HG03571 (cell line): ENCODE measurements around the gene STRIT1.
"Not testable (repeated sequence)": the region's sequence is repeated elsewhere in the genome, so short reads cannot be mapped to it uniquely, and the experiment has no call there.

Source experiments
- ATAC-seq: cut with Tn5 transposase; IDR thresholded peaks from one replicate; pipeline ENCODE4 v1.9.1; 2021; ENCODE audit not compliant: unreplicated experiment

STRIT1 gene

DNA sequence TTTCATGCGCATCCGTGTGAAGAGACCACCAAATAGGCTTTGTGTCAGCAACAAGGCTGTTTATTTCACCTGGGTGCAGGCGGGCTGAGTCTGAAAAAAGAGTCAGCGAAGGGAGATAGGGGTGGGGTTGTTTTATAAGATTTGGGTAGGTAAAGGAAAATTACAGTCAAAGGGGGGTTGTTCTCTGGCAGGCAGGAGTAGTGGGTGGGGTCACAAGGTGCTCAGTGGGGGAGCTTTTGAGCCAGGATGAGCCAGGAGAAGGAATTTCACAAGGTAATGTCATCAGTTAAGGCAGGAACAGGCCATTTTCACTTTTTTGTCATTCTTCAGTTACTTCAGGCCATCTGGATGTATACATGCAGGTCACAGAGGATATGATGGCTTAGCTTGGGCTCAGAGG is 19.0 kb downstream of the STRIT1 start:
- not testable (repeated sequence) for ATAC-seq

DNA sequence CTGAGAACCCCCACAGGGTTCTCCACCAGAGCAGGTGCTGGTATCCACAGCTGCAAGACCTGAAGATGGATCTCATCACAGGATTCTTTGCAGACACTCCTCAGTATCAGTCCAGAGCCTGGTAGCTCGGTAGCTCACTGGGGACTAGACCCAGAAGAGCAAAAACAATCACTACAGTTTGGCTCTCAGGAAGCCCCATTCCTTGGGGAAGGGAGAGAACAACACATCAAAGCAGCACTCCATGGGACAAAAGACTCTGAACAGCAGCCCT is 22.2 kb downstream of the STRIT1 start:
- ATAC-seq, result no peak

DNA sequence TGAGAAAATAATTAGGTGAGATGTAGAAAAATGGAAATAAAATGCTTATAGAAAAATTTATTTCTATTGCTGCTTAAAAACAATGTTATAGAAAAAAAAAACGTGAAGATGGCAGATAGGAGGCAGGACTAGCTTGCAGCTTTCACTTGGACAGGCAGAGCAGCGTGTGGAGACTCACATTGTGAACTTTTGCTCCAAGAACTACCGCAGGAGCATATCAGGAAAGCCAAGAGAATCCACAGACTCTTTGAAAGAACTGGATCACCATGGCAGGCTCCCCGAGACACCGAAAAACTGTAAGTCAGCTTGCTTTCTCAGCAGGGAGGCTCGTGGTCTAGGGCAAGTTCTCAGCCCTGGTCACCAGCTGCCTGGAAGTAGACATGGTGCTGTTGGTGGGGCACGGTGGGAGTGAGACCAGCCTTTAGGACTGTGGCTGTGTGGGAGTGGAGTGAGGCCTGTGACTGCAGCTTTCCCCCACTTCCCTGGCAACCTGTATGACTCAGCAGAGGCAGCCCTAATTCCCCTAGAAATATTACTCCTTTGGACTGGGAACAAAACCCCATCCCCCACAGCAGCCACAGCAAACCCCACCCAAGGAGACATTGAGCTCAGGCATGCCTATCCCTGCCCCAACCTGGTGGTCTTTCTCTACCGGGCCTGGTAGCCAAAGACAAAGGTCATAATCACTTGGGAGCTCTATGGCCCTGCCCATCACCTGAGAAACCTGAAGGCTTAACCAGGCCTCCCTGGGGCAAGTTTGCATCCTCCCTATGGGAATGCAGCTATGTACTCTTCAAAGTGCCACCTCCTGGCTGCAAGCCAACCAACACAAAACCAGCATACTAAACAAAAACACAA is 22.8 kb downstream of the STRIT1 start:
- ATAC-seq, result no peak

DNA sequence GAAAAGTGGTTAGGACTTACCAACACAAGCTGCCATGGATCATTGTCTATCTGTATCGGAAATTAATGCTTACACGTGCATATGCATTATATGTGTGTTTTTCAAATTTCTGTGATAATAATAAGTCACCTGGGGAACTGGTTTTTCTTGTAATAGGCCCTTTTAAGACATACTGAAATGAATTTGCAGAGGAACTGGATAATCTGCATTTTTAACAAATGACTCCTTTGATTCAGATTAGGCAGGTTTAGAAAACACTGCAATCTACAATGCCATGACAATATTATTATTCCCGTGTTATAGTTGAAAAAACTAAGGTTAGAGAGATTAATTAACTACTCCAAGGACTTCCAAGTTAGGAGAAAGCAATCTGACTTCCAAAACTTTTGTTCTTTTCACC is 23.4 kb downstream of the STRIT1 start:
- no peak for ATAC-seq

GRCh38 chr3:155262855-155263254 is 30.6 kb downstream of the STRIT1 start:
- ATAC-seq, result not testable (repeated sequence)

DNA sequence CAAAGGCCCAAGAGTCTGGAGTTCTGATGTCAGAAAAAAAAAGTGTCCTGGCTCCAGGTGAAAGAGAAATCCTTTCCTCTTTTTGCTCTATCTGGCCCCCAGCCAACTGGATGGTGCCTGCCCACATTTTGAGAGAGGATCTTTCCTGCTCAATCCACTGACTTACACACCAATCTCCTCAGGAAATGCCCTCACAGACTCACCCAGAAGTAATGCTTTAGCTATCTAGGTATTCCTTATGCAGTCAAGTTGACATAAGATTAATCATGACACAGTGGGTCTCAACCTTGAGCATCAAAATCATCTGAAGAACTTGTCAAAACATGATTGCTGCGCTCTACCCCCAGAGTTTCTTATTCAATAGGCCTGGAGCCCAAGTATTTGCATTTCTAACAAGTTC is 31.2 kb downstream of the STRIT1 start:
- ATAC-seq, result no peak

GRCh38 chr3:155254445-155254844 is 39.0 kb downstream of the STRIT1 start:
- no peak for ATAC-seq

- no peak for ATAC-seq
Measured at GRCh38 chr3:155252535-155252934, 40.9 kb downstream of the STRIT1 start.

- ATAC-seq, result no peak
Measured at GRCh38 chr3:155252021-155252420, 41.5 kb downstream of the STRIT1 start.

- ATAC-seq, result no peak
Measured at GRCh38 chr3:155248531-155249187, 44.8 kb downstream of the STRIT1 start.

- no peak for ATAC-seq
Measured at GRCh38 chr3:155244699-155245098, 48.8 kb downstream of the STRIT1 start.

- ATAC-seq, result no peak
Measured at GRCh38 chr3:155244216-155244615, 49.3 kb downstream of the STRIT1 start.

DNA sequence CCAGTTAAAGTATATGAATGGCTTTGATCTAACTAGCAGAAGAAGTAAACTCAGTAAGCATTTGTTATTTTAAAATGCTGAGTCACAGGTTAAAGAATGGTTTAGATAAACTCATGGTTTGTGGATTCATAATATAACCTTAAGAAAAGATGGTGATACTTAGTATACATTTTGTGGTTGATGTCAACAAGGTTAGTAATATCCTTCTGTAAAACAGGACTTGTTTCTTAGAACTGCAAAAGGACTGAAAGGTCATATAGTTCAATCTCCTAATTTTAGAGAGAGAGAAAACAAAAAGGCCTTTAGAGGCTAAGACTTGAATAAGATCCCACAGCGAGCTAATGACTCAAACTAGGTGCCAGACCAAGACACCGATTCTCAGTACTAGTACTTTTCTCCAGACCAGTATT is 50.0 kb downstream of the STRIT1 start:
- no peak for ATAC-seq

GRCh38 chr3:155242342-155242741 is 51.1 kb downstream of the STRIT1 start:
- no peak for ATAC-seq

GRCh38 chr3:155241579-155241978 is 51.9 kb downstream of the STRIT1 start:
- no peak for ATAC-seq
